ENCODE results near the gene ARRDC4. TPM values are rescaled to one million over a fixed set of nuclear protein-coding genes. Genes with fewer than 3 reads are reported as not detected.

ARRDC4 gene
- polyA plus RNA-seq, 1 of the 3 experiments (the other 2 are of a cell fraction), result 2.3 TPM

GRCh38 chr15:98001663-98002194 lies 41.2 kb downstream of the ARRDC4 start:
- Histone ChIP-seq H3K79me2 (ENCODE audit: insufficient read depth) (no peaks in the 10 kb centered on the region), H3K27ac (ENCODE audit: low read depth in 2 of 2, low read length in 1 of 2) (no peak overlapping the region), H3K9me3 (no peaks in the 10 kb centered on the region), H3K9me2 (no peaks in the 10 kb centered on the region), H4K20me1 (ENCODE audit: insufficient read depth) (no peaks in the 10 kb centered on the region), H3K36me3 (replicated peaks in 1 of 2; ENCODE audit: control insufficient read depth in 1 of 2, insufficient read depth in 2 of 2, low read length in 1 of 2) (no peaks in the 10 kb centered on the region), H3K4me3 (ENCODE audit: low read depth in 2 of 2, low read length in 1 of 2) (no peak overlapping the region), H3K4me1 (ENCODE audit: control insufficient read depth in 1 of 2, insufficient read depth in 2 of 2, low read depth in 1 of 2, low read length in 1 of 2) (no peaks in the 10 kb centered on the region), H3K27me3 (ENCODE audit: insufficient read depth) (no peaks in the 10 kb centered on the region; the same call in 1 of the 2 replicates), H2AFZ (ENCODE audit: low read depth) (no peak overlapping the region), H3K4me2 (no peak overlapping the region), H3K9ac (no peak overlapping the region), H3F3A (replicated peaks; ENCODE audit: insufficient read depth) (no peaks in the 10 kb centered on the region)
- CTCF ChIA-PET, result no interaction called here
- WGBS (ENCODE audit: low lambda C conversion rate), result 55% methylated on average over 10 of the region's 10 CpGs
- no peak for DNase-seq
- POLR2A ChIA-PET, result no interaction called here
- TF ChIP-seq NFIC (IDR thresholded peaks at IDR 0.05; ENCODE audit: borderline replicate concordance), result no peak
- TF ChIP-seq CHD2 (IDR thresholded peaks at IDR 0.05; ENCODE audit: low read length, partially characterized antibody), result no peak
- TF ChIP-seq RAD21 (IDR thresholded peaks at IDR 0.05; ENCODE audit: low read length), result no peak
- TF ChIP-seq, protein P1, sequence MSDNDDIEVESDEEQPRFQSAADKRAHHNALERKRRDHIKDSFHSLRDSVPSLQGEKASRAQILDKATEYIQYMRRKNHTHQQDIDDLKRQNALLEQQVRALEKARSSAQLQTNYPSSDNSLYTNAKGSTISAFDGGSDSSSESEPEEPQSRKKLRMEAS (IDR thresholded peaks at IDR 0.05; ENCODE audit: low read depth), result no peak
- TF ChIP-seq GABPA (IDR thresholded peaks at IDR 0.05; ENCODE audit: low read depth), result no peak

DNA sequence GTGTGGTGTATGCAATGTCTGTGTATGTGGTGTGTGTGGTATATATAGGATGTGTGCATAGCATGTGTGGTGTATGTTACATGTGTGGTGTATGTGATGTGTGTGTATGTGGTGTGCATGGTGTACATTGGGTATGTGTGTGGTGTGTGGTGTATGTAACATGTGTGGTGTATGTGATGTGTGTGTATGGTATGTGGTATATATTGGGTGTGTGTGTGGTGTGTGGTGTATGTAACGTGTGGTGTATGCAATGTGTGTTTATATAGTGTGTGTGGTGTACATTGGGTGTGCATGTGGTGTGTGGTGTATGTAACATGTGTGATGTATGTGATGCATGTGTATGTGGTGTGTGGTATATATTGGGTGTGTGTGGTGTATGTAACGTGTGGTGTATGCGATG lies 41.9 kb downstream of the ARRDC4 start:
- H3K36me3 ChIP-seq (replicated peaks in 1 of 2; ENCODE audit: control insufficient read depth in 1 of 2, insufficient read depth in 2 of 2, low read length in 1 of 2), result no peaks in the 10 kb centered on the region
- H3K9ac ChIP-seq, result no peak overlapping the region
- ChIA-PET CTCF (no interaction called here), POLR2A (no interaction called here)
- DNase-seq, result no peak
- no peak overlapping the region for H3K27ac ChIP-seq (ENCODE audit: low read depth in 2 of 2, low read length in 1 of 2)
- H3K9me2 ChIP-seq, result no peaks in the 10 kb centered on the region
- 32% methylated on average over 3 of the region's 3 CpGs for WGBS (ENCODE audit: low lambda C conversion rate)
- no peaks in the 10 kb centered on the region for H3K9me3 ChIP-seq
- H3K4me3 ChIP-seq (ENCODE audit: low read depth in 2 of 2, low read length in 1 of 2), result no peak overlapping the region
- no peaks in the 10 kb centered on the region; the same call in 1 of the 2 replicates for H3K27me3 ChIP-seq (ENCODE audit: insufficient read depth)
- no peaks in the 10 kb centered on the region for H3K4me1 ChIP-seq (ENCODE audit: control insufficient read depth in 1 of 2, insufficient read depth in 2 of 2, low read depth in 1 of 2, low read length in 1 of 2)
- TF ChIP-seq ELF1 (IDR thresholded peaks at IDR 0.05) (no peak), MEF2A (IDR thresholded peaks at IDR 0.05; ENCODE audit: borderline replicate concordance, low read depth) (no peak), RCOR1 (IDR thresholded peaks at IDR 0.05; ENCODE audit: low read length) (no peak)
- no peak overlapping the region for H3K4me2 ChIP-seq
- no peaks in the 10 kb centered on the region for H3K79me2 ChIP-seq (ENCODE audit: insufficient read depth)
- no peak overlapping the region for H2AFZ ChIP-seq (ENCODE audit: low read depth)
- H3F3A ChIP-seq (replicated peaks; ENCODE audit: insufficient read depth), result no peaks in the 10 kb centered on the region
- no peaks in the 10 kb centered on the region for H4K20me1 ChIP-seq (ENCODE audit: insufficient read depth)

DNA sequence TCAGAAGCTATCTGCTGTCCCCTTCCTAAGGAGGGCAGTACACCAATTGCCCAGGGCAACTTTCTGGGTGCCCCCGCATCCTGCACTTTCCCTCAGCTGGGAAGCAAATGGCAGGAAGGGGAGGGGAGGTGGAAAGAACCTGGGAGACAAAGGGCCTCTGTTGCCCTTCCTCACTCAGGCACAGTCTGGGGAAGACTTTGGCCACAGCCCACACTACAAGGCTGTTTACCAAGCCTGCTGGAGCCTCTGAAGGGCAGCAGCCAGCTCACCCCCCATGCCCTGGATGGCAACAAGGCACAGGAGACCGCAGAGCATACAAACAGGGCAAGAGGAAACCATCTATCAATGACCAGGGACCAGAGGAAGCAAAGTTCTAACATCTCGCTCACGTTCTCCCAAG lies 42.4 kb downstream of the ARRDC4 start:
- H3K9me3 ChIP-seq, result no peaks in the 10 kb centered on the region
- no peak overlapping the region for H3K4me2 ChIP-seq
- ChIA-PET POLR2A (no interaction called here), CTCF (interaction anchor here (1.0 kb wide), 1 partner anchor 9 kb away, joined by 3 read pairs; no protein-coding TSS in a partner anchor)
- H3K9ac ChIP-seq, result no peak overlapping the region
- no peak overlapping the region for H3K27ac ChIP-seq (ENCODE audit: low read depth in 2 of 2, low read length in 1 of 2)
- no peaks in the 10 kb centered on the region for H3K36me3 ChIP-seq (replicated peaks in 1 of 2; ENCODE audit: control insufficient read depth in 1 of 2, insufficient read depth in 2 of 2, low read length in 1 of 2)
- DNase-seq, result no peak
- H3K4me3 ChIP-seq (ENCODE audit: low read depth in 2 of 2, low read length in 1 of 2), result no peak overlapping the region
- TF ChIP-seq MXI1 (IDR thresholded peaks at IDR 0.05; ENCODE audit: low read depth, low read length) (no peak), ELF1 (IDR thresholded peaks at IDR 0.05) (no peak), TCF12 (IDR thresholded peaks at IDR 0.05) (no peak), CHD2 (IDR thresholded peaks at IDR 0.05; ENCODE audit: low read length, partially characterized antibody) (no peak), RAD21 (IDR thresholded peaks at IDR 0.05; ENCODE audit: low read length) (no peak), REST (IDR thresholded peaks at IDR 0.05; ENCODE audit: low read depth, low read length) (no peak), RXRA (IDR thresholded peaks at IDR 0.05; ENCODE audit: borderline replicate concordance, low read depth) (no peak), NFIC (IDR thresholded peaks at IDR 0.05; ENCODE audit: borderline replicate concordance) (no peak), NRF1 (IDR thresholded peaks at IDR 0.05; ENCODE audit: low read depth, low read length) (no peak), FOXJ3 (CRISPR knock-in tag; IDR thresholded peaks at IDR 0.05) (no peak)
- TF ChIP-seq, protein P2, sequence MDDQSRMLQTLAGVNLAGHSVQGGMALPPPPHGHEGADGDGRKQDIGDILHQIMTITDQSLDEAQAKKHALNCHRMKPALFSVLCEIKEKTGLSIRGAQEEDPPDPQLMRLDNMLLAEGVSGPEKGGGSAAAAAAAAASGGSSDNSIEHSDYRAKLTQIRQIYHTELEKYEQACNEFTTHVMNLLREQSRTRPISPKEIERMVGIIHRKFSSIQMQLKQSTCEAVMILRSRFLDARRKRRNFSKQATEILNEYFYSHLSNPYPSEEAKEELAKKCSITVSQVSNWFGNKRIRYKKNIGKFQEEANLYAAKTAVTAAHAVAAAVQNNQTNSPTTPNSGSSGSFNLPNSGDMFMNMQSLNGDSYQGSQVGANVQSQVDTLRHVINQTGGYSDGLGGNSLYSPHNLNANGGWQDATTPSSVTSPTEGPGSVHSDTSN (IDR thresholded peaks at IDR 0.05), result no peak
- TF ChIP-seq, protein P3, sequence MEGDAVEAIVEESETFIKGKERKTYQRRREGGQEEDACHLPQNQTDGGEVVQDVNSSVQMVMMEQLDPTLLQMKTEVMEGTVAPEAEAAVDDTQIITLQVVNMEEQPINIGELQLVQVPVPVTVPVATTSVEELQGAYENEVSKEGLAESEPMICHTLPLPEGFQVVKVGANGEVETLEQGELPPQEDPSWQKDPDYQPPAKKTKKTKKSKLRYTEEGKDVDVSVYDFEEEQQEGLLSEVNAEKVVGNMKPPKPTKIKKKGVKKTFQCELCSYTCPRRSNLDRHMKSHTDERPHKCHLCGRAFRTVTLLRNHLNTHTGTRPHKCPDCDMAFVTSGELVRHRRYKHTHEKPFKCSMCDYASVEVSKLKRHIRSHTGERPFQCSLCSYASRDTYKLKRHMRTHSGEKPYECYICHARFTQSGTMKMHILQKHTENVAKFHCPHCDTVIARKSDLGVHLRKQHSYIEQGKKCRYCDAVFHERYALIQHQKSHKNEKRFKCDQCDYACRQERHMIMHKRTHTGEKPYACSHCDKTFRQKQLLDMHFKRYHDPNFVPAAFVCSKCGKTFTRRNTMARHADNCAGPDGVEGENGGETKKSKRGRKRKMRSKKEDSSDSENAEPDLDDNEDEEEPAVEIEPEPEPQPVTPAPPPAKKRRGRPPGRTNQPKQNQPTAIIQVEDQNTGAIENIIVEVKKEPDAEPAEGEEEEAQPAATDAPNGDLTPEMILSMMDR (IDR thresholded peaks at IDR 0.05), result no peak
- H3K27me3 ChIP-seq (ENCODE audit: insufficient read depth), result no peaks in the 10 kb centered on the region; the same call in 1 of the 2 replicates
- no peaks in the 10 kb centered on the region for H3K4me1 ChIP-seq (ENCODE audit: control insufficient read depth in 1 of 2, insufficient read depth in 2 of 2, low read depth in 1 of 2, low read length in 1 of 2)
- H3K9me2 ChIP-seq, result no peaks in the 10 kb centered on the region
- no peaks in the 10 kb centered on the region for H4K20me1 ChIP-seq (ENCODE audit: insufficient read depth)
- H3K79me2 ChIP-seq (ENCODE audit: insufficient read depth), result no peaks in the 10 kb centered on the region
- no peak overlapping the region for H2AFZ ChIP-seq (ENCODE audit: low read depth)
- 36% methylated on average over 4 of the region's 4 CpGs for WGBS (ENCODE audit: low lambda C conversion rate)
- no peaks in the 10 kb centered on the region for H3F3A ChIP-seq (replicated peaks; ENCODE audit: insufficient read depth)
